Gastrocnemius medialis (tissue), 4 donors: ENCODE data around the gene CTSA.

Source experiments
- CTCF ChIP-seq, 5 experiments: fragments of 450-650 bp in 3 of 5; fragments of 200-600 bp in 2 of 5; sonication (generic) in 2 of 5; IDR thresholded peaks in 4 of 5; conservative IDR thresholded peaks in 1 of 5; 1 replicate in 4 of 5; 2 replicates in 1 of 5; pipeline ENCODE4 v1.5.1; 2016 to 2019; ENCODE audit warnings: antibody characterized with exemption in 5 of 5, mild to moderate bottlenecking in 3 of 5, moderate library complexity in 3 of 5
- POLR2A ChIP-seq, 2 donors: fragments of 450-650 bp; IDR thresholded peaks; one replicate each; pipeline ENCODE4 v1.6.1; 2017; ENCODE audit warnings: antibody characterized with exemption in 2 of 2, mild to moderate bottlenecking in 2 of 2, moderate library complexity in 2 of 2

GRCh38 chr20:45933266-45934045, 42.3 kb downstream of the CTSA start:
- TF ChIP-seq POLR2A (IDR thresholded peaks at IDR 0.05) (no peak), CTCF (IDR thresholded peaks at IDR 0.05 in 4 of 5, conservative IDR thresholded peaks at IDR 0.05 in 1 of 5) (peak in 4 of 5 experiments; percentile 19 to 49 (median 24))
